Cardiac septum (tissue), 1 donor: Measurements from ENCODE around the gene MACF1. TPM values are rescaled to one million over a fixed set of nuclear protein-coding genes. Genes with fewer than 3 reads are reported as not detected.

Experiments
- DNase-seq: peaks from one replicate; pipeline ENCODE4 v3.0.0-alpha.2; 2020; ENCODE audit warnings: low spot score
- intact Hi-C: fragments of 100-400 bp; cut with DNase I; formaldehyde crosslinking; loops from one replicate; pipeline ENCODE4 v1.14.0; 2022
- total RNA-seq: library from RNA; stranded (reverse); fragmentation: NEBNext Ultra II Directional; extraction: Animal tissue kit (Norgen Biotek cat#: 25700); gene quantifications from one replicate; pipeline ENCODE4 v1.2.1, GENCODE V29; 2021
- donor health status: DM: no; HTN: no; CAD: no.

The MACF1 gene
- total RNA-seq, 1 donor from 2014 or later, result 331 TPM

DNA sequence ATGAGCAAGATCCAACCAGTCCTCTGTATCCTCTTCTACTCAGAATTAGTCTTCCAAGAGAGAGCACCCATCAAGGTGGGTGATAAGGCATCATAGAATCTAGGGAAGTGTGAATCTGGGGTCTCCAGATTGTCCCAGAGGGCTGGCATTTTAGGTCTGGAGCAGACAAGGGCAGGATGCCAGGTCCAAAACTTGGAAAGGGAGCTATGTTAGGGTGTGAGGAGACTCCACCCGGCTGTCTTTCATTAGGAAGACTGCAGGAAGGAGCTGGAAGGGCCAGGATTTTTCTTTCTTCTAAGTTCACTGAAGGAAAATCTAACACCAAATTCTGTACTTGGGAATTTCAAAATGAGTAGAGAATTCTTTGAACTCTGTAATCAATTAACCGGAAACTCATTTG is 200.9 kb downstream of the MACF1 start:
- intact Hi-C loops, result loop anchor here (5.0 kb wide), 1 partner anchor 298 kb away; no protein-coding TSS in a partner anchor
- DNase-seq, result no peak

DNA sequence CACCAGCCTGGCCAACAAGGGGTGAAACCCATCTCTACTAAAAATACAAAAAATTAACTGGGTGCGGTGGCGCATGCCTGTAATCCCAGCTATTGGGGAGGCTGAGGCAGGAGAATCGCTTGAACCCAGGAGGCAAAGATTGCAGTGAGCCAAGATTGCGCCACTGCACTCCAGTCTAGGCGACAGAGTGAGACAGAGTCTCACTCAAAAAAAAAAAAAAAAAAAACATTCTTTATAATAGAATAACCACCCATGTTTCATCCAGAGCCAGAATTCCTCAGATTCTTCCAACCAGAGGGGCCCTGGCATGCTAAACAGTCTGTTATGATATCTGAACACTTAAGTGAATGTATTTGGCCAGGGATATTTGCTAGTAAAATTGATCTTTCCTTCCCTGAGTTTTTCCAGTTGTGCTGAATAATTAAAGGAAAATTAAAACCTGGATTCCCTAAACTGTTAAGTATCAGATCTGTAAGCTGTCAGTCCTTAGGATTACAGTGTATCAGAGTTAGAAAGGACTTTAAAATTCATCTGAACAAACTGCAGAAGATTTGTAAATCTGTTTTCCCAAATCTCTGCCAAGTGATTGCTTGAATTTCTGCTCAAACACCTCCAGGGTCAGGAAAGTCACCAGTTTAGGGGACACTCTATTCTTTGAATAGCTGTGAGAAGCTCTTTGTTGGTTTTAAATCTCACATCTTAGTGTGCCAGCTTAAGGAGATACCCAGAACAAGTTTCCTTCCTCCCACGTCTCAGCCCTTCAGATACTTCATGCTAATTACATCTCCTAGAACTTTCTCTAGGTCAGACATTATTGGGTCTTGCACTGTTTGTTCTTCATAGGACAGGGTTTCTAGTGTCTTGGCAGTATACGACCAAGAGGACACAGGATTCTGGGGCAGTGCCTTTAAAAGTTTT is 202.3 kb downstream of the MACF1 start:
- DNase-seq, result no peak
- intact Hi-C loops, result loop anchor here (5.0 kb wide), 1 partner anchor 299 kb away; no protein-coding TSS in a partner anchor

DNA sequence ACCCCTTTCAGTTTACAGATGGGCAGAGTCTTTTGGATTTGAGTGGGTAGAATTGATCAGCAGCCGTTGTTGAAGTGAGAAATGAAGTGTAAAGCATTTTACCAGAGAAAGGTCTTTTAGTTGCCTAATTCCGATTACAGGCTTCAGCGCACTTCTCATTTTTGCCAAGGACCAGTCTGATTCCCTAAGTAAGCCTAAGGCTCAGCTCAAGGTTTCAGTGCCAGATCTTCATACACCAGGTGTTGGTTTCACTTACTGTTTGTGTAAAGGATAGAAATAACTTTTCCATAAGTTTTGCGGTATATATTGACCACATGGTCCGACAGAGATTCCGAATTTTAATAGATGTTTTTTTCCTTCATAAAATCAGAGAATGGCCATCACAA is 203.0 kb downstream of the MACF1 start:
- intact Hi-C loops, result loop anchor here (5.0 kb wide), 1 partner anchor 300 kb away; no protein-coding TSS in a partner anchor
- DNase-seq, result no peak

DNA sequence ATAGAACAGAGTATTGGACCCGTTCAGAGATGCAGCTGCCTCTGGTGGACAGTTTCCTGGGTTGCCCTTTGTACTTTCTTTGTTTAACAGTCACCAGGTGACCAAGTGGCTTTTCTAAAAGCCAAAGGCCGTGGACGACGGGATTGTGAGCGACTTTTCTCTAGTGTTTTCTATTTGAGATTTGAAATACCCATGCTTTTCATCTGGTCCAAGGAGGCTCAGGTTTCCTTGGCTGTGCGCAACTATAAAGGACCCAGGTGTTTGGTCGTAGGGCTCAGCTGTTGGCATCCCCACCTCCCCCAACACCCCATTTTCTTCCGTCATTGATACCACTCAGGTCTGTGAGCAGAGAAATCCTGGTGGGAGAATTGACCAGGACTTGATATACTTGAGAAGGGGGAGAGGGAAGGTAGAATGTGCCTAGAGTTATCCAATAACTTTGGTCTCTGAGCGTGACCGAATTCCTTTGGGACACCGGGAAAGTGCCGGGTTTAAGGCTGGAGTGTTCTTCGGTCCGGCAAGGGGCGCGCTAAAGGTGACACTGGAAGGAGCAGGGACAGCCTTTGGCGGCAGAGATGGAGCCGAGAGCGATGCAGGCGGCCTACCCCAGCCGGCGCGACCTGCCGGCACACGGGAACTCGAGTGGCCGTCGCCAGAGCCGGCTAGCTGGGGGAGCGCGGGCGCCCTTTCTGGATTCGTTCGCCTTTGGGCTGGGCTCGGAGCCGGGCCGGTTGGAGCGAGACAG is 203.6 kb downstream of the MACF1 start:
- no peak for DNase-seq
- intact Hi-C loops, result loop anchor here (2.0 to 5.0 kb wide), 2 partner anchors 13 to 301 kb away; no protein-coding TSS in a partner anchor

DNA sequence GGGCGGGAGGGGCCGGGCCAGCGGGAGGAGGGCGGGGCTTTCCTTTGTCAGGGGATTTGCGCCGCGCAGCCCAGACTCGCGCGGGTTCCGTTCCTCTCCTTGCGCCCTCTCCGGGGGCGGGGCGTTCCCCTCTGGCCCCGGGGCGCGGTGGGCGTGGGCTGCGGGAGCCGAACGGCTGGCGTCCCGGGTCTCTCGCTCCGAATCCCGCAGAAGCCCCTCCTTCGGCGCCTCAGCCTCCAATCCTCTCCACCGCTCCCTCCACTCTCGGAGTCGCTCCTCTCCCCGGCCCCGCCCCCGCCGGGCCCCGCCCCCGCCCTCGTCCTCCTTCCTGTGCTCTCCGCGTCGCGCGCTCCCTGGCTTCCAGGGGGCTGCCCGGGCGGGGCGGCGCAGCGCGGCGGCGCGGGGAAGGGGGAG is 204.2 kb downstream of the MACF1 start:
- peak; percentile 97 for DNase-seq
- intact Hi-C loops, result loop anchor here (2.0 to 5.0 kb wide), 2 partner anchors 14 to 301 kb away; no protein-coding TSS in a partner anchor

DNA sequence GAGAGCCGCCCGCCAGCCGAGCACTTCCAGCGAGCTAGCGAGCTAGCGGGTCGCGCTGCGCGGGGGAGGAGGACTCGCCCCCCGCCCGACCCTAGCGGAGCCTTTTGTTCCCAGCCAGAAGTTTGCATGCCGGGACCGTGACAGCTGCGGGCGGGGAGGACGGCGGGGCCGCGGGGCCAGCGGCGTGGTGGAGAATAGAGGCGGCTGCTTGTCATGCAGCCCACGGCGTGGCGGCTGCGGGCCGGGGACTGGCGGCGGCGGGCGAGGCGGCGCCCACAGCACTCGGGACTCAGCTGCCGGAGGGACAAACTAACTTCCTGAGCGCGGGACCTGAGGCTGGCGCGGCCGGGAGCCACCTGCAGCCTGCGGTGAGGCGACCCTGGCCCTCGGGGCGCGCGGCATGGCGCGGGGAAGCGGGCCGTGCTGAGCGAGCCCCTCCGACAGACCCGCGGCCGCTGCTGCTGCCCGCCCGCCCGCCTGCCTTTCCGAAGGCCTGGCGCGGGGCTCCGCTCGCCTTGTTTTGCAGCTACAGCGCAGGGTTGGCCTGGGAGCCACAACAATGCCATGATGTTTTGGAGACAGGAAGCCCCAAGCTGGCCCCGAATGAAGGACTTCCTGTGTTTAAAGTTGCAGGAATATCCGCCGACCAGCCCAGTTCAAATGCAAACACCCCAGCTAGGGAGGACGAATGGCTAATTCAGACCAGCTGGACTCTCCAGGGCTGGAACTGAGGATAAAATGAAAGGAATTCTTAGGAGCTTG is 204.7 kb downstream of the MACF1 start:
- intact Hi-C loops, result loop anchor here (2.0 to 5.0 kb wide), 2 partner anchors 14 to 302 kb away; no protein-coding TSS in a partner anchor
- DNase-seq, result peak; percentile 78

DNA sequence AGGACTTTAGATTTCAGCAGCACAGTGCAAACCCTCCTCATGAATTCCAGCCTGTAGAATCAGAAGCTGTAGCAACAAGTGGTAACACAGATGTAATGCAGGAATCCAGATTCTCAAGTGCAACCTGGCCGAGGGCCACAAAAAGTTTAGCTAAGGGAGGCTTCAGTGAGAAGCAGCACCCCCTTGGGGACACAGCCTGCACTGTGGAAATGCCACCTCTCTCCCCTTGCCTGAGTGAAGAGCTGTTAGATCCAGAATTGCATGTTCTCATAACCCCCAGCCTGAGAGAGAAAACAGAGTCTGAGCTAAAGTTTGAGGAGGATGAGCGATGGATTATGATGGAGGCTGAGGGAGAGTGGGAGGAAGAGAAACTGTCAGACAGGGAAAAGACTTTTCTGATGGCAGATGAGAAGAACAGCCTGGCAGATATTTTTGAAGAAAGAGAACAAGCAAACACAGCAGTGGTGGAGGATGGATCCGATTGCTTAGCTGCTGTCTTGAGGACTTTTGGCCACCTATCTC is 206.5 kb downstream of the MACF1 start:
- intact Hi-C loops, result loop anchor here (5.0 kb wide), 1 partner anchor 209 kb away; the partner anchor contains the start of gene MACF1
- peak; percentile 92 for DNase-seq

DNA sequence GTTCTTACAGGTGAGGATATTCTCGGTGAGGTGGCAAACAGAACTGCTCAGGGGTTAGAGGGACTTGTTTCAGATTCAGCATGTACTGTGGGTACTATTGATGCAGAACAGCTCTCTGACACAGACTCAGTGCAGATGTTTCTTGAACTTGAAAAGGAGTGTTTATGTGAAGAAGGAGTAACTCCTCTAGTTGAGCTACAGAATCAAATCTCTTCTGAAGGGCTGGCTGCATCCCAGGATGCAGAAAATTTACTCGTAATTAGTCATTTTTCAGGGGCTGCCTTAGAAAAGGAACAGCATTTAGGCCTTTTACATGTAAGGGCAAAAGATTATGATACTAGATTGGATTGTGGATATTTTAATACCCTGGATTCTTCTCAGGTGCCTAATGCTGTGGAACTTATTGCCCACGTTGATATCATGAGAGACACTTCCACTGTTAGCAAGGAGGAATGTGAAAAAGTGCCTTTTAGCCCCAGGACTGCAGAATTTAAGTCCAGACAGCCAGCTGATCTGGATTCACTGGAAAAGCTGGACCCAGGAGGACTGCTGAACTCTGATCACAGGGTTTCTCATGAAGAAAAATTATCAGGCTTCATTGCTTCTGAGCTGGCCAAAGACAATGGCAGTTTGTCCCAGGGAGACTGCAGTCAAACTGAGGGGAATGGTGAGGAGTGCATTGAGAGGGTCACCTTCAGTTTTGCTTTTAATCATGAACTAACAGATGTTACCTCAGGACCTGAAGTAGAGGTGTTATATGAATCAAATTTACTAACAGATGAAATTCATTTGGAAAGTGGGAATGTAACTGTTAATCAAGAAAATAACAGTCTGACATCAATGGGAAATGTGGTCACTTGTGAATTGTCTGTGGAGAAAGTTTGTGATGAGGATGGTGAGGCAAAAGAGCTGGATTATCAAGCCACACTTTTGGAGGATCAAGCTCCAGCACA is 207.3 kb downstream of the MACF1 start:
- no peak for DNase-seq
- intact Hi-C loops, result loop anchor here (5.0 kb wide), 1 partner anchor 210 kb away; the partner anchor contains the start of gene MACF1

DNA sequence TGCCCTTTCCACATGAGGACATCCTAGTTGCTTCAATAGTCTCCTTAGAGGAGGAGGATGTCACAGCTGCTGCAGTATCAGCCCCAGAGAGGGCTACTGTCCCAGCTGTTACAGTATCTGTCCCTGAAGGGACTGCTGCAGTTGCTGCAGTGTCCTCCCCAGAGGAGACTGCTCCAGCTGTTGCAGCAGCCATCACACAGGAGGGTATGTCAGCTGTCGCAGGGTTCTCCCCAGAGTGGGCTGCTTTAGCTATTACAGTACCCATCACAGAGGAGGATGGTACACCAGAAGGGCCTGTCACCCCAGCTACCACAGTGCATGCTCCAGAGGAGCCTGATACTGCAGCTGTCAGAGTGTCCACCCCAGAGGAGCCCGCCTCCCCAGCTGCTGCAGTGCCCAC is 208.4 kb downstream of the MACF1 start:
- intact Hi-C loops, result loop anchor here (5.0 kb wide), 1 partner anchor 211 kb away; the partner anchor contains the start of gene MACF1
- DNase-seq, result no peak

DNA sequence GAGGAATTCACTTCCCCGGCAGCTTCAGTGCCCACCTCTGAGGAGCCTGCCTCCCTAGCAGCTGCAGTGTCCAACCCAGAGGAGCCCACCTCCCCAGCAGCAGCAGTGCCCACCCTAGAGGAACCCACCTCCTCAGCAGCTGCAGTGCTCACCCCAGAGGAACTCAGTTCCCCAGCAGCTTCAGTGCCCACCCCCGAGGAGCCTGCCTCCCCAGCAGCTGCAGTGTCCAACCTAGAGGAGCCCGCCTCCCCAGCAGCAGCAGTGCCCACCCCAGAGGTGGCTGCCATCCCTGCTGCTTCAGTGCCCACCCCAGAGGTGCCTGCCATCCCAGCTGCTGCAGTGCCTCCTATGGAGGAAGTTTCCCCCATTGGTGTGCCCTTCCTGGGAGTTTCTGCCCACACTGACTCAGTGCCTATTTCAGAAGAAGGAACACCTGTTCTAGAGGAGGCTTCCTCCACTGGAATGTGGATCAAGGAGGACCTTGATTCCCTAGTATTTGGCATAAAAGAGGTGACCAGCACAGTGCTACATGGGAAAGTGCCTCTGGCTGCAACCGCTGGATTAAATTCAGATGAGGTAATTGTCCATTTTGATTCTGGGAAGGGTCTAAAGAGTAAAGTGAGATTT is 209.5 kb downstream of the MACF1 start:
- no peak for DNase-seq
- intact Hi-C loops, result loop anchor here (5.0 kb wide), 1 partner anchor 212 kb away; the partner anchor contains the start of gene MACF1

DNA sequence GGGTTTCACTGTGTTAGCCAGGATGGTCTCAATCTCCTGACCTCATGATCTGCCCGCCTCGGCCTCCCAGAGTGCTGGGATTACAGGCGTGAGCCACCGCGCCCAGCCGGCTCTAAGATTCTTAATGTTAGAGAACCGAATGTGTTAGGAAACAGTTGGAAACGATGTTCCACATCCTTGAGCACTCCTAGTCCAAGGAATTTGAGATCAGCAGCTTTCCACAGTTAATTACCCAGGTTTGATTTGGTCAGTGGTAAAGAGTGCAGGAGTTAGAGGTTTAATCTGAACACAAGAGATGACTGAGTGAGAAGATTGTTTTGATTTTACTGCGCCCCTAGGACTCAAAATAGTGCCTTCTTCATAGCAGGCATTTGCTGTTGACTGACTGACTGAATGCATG is 211.1 kb downstream of the MACF1 start:
- DNase-seq, result no peak
- intact Hi-C loops, result loop anchor here (5.0 kb wide), 1 partner anchor 33 kb away; no protein-coding TSS in a partner anchor

DNA sequence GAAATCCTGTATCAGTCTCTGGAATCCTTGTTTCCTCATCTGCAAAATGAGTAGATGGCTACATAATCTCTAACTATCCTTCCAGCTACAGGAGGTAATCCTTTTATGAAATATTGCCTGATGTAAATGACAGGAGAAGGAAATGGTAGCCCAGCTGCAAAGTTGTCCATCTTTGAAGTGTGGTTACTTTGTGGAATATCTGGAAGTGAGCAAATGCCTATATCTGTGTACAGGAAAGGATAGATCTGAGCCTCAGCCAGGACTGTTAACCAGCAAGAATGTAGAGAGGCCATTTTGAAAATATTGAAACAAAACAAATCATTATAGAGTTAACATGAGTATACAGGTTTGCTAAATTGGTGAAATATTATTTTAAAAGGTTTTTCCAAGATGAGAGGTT is 212.1 kb downstream of the MACF1 start:
- no peak for DNase-seq
- intact Hi-C loops, result loop anchor here (5.0 kb wide), 1 partner anchor 34 kb away; no protein-coding TSS in a partner anchor

DNA sequence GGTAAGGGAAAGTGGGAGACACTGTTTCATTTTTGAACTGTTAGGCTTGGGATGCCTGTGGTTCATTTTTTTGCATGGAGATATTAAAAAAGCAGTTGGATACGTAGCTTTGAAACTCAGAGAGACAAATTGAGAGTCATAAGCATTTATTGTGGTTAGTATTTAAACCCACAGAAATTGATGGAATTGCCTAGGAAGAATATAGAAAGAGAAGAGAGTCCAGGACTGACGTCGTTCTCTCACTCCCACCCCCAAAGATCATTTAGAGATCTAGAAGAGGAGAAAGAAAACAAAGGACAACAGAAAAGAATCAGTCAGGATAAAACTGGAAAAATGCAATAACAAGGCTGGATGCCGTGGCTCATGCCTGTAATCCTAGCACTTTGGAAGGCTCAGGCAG is 213.7 kb downstream of the MACF1 start:
- intact Hi-C loops, result loop anchor here (5.0 kb wide), 1 partner anchor 36 kb away; no protein-coding TSS in a partner anchor
- no peak for DNase-seq

DNA sequence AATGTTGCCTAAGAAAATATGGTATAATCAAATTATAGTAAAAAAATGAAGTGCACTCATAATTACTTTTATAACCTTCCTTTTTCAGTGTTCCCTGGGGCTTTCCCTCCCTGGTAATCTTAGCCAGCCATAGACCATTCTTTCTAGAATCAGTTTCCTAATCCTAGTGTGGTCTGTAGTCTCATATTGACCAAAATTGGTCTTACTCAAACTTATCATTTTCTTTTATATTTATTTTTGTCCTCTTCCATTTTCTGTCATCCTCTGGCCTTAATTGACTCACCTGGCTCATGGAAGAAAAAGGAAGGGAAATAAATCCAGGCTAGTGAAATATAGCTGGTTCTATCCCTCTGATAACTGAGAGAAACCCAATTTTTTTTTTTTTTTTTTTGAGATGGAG is 216.0 kb downstream of the MACF1 start:
- no peak for DNase-seq
- intact Hi-C loops, result no loop called here

DNA sequence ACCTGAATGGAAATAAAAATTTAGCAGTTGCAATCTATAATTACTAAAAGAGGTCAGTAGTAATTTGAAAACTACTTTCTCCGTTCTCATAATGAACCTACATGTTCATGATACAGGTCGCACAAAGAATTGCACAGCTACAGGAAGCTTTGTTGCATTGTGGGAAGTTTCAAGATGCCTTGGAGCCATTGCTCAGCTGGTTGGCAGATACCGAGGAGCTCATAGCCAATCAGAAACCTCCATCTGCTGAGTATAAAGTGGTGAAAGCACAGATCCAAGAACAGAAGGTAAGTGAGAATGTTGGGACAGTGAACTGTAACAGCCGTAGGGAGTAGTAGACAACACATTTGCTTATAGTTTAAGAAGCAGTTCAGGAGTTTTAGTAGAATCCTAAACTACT is 218.1 kb downstream of the MACF1 start:
- intact Hi-C loops, result no loop called here

DNA sequence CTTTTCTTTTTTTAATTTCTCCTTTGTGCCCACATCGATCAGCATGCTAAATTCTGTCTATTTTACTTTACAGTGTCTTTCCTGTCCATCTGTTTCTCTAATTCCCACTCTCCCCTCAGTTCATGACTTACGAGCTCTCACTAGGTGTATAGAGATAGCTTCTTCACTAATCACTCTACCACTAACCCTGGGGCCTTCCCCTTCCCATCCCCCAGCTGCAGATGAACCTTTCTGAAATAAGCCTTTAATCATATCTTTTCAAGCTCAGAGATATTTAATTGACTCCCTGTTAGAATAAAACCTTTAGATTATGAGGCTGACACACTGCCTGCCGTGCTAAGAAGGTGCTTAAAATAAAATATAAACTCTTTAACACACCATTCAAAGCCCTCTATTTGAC is 220.7 kb downstream of the MACF1 start:
- intact Hi-C loops, result no loop called here
- no peak for DNase-seq

More for the DNA sequence above, 218.1 kb downstream of the MACF1 start:
- DNase-seq, result no peak

DNA sequence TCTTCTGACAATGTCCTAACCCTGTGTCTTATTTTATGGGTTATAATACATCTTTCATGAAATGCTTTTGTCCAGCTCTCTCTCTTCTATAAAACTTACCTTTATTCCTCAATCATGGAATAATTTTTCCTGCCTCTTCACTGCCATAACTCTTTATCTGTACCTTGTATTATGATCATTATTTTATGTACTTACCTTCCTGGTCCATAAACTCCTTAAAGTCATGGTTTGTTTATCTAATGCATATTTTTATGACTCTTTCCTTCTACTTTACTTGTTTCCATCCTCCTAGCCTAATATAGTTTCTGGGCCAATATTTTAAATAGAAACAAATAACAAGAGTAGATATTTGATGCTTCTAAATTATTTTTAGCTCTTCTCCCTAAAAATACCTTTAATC is 221.1 kb downstream of the MACF1 start:
- intact Hi-C loops, result no loop called here
- DNase-seq, result no peak
